T-helper 2 cell treated with Interferon-gamma antibody and Interleukin-4, amounts not matched to agents 5 μg/mL and 100 μg/mL, for 36 hours (primary cell): Measurements from ENCODE around the gene CST7.
"Not testable (repeated sequence)": the region's sequence is repeated elsewhere in the genome, so short reads cannot be mapped to it uniquely, and the experiment has no call there.

Experiments
- DNase-seq: peaks from one replicate; pipeline ENCODE4 v3.0.0; 2021; ENCODE audit warnings: low spot score
- H3K27ac Mint-ChIP-seq: one replicate; pipeline ENCODE4 v1.8.0; 2021; ENCODE audit warnings: mild to moderate bottlenecking, mixed read lengths
- H3K27me3 Mint-ChIP-seq: one replicate; pipeline ENCODE4 v1.8.0; 2021; ENCODE audit warnings: low read depth, mixed read lengths
- H3K36me3 Mint-ChIP-seq: one replicate; pipeline ENCODE4 v1.8.0; 2021; ENCODE audit warnings: low read depth, mixed read lengths
- H3K4me1 Mint-ChIP-seq: one replicate; pipeline ENCODE4 v1.8.0; 2021; ENCODE audit warnings: low read depth, mixed read lengths
- H3K4me3 Mint-ChIP-seq: one replicate; pipeline ENCODE4 v1.8.0; 2022; ENCODE audit warnings: mild to moderate bottlenecking, moderate library complexity, mixed read lengths
- H3K9me3 Mint-ChIP-seq: one replicate; pipeline ENCODE4 v1.8.0; 2021; ENCODE audit warnings: mixed read lengths

The CST7 gene

GRCh38 chr20:24996449-24997377 is 47.6 kb downstream of the CST7 start:
- peaks cover 9% of the 10 kb centered on the region for H3K4me1 Mint-ChIP-seq
- H3K9me3 Mint-ChIP-seq: no peaks in the 10 kb centered on the region
- H3K27me3 Mint-ChIP-seq: peaks cover 20% of the 10 kb centered on the region
- H3K4me3 Mint-ChIP-seq: no peak overlapping the region
- H3K36me3 Mint-ChIP-seq: no peaks in the 10 kb centered on the region
- no peak for DNase-seq
- no peak overlapping the region for H3K27ac Mint-ChIP-seq

- Mint-ChIP-seq H3K4me3 (no peak overlapping the region), H3K9me3 (no peaks in the 10 kb centered on the region), H3K27me3 (peaks cover 20% of the 10 kb centered on the region), H3K27ac (no peak overlapping the region), H3K4me1 (peaks cover 6% of the 10 kb centered on the region), H3K36me3 (no peaks in the 10 kb centered on the region)
- DNase-seq: no peak
Measured at GRCh38 chr20:24998121-24998520, 49.1 kb downstream of the CST7 start.

- no peak for DNase-seq
- no peaks in the 10 kb centered on the region for H3K9me3 Mint-ChIP-seq
- H3K27ac Mint-ChIP-seq: no peak overlapping the region
- H3K36me3 Mint-ChIP-seq: no peaks in the 10 kb centered on the region
- peaks cover 3% of the 10 kb centered on the region for H3K4me1 Mint-ChIP-seq
- H3K27me3 Mint-ChIP-seq: peaks cover 20% of the 10 kb centered on the region
- no peak overlapping the region for H3K4me3 Mint-ChIP-seq
Measured at GRCh38 chr20:24998631-24999445, 49.8 kb downstream of the CST7 start.

- peaks cover 20% of the 10 kb centered on the region for H3K27me3 Mint-ChIP-seq
- no peak for DNase-seq
- H3K36me3 Mint-ChIP-seq: peaks cover 2% of the 10 kb centered on the region
- H3K9me3 Mint-ChIP-seq: no peaks in the 10 kb centered on the region
- peaks cover 2% of the 10 kb centered on the region for H3K4me1 Mint-ChIP-seq
- no peak overlapping the region for H3K27ac Mint-ChIP-seq
- no peak overlapping the region for H3K4me3 Mint-ChIP-seq
Measured at GRCh38 chr20:24999568-24999967, 50.5 kb downstream of the CST7 start.

- Mint-ChIP-seq H3K4me3 (no peak overlapping the region), H3K27me3 (peaks cover 20% of the 10 kb centered on the region), H3K27ac (no peak overlapping the region), H3K4me1 (no peaks in the 10 kb centered on the region), H3K9me3 (no peaks in the 10 kb centered on the region), H3K36me3 (peaks cover 2% of the 10 kb centered on the region)
- no peak for DNase-seq
Measured at GRCh38 chr20:25000268-25000801, 51.3 kb downstream of the CST7 start.

- H3K27ac Mint-ChIP-seq, H3K4me1 Mint-ChIP-seq, DNase-seq, H3K36me3 Mint-ChIP-seq, H3K4me3 Mint-ChIP-seq, H3K9me3 Mint-ChIP-seq: not testable (repeated sequence)
- peaks cover 20% of the 10 kb centered on the region for H3K27me3 Mint-ChIP-seq
Measured at GRCh38 chr20:25001323-25001722, 52.3 kb downstream of the CST7 start.

- Mint-ChIP-seq H3K27ac (no peak overlapping the region), H3K36me3 (peaks cover 4% of the 10 kb centered on the region), H3K4me3 (no peak overlapping the region), H3K9me3 (no peaks in the 10 kb centered on the region), H3K27me3 (peaks cover 10% of the 10 kb centered on the region), H3K4me1 (no peaks in the 10 kb centered on the region)
- DNase-seq: no peak
Measured at GRCh38 chr20:25003002-25003401, 53.9 kb downstream of the CST7 start.

GRCh38 chr20:25005220-25005619 is 56.2 kb downstream of the CST7 start:
- peaks cover 4% of the 10 kb centered on the region for H3K36me3 Mint-ChIP-seq
- H3K27ac Mint-ChIP-seq: no peak overlapping the region
- no peaks in the 10 kb centered on the region for H3K4me1 Mint-ChIP-seq
- H3K27me3 Mint-ChIP-seq: no peaks in the 10 kb centered on the region
- no peaks in the 10 kb centered on the region for H3K9me3 Mint-ChIP-seq
- DNase-seq: no peak
- H3K4me3 Mint-ChIP-seq: no peak overlapping the region

- Mint-ChIP-seq H3K4me1 (no peaks in the 10 kb centered on the region), H3K36me3 (peaks cover 4% of the 10 kb centered on the region), H3K4me3 (no peak overlapping the region), H3K9me3 (no peaks in the 10 kb centered on the region), H3K27me3 (no peaks in the 10 kb centered on the region), H3K27ac (no peak overlapping the region)
- no peak for DNase-seq
Measured at GRCh38 chr20:25005661-25006060, 56.6 kb downstream of the CST7 start.

GRCh38 chr20:25006431-25007167 is 57.5 kb downstream of the CST7 start:
- Mint-ChIP-seq H3K4me1 (no peaks in the 10 kb centered on the region), H3K27me3 (no peaks in the 10 kb centered on the region), H3K9me3 (no peaks in the 10 kb centered on the region), H3K36me3 (peaks cover 4% of the 10 kb centered on the region), H3K4me3 (no peak overlapping the region), H3K27ac (no peak overlapping the region)
- DNase-seq: no peak

GRCh38 chr20:25007491-25008305 is 58.6 kb downstream of the CST7 start:
- Mint-ChIP-seq H3K27me3 (no peaks in the 10 kb centered on the region), H3K36me3 (peaks cover 4% of the 10 kb centered on the region), H3K9me3 (no peaks in the 10 kb centered on the region), H3K27ac (no peak overlapping the region), H3K4me3 (no peak overlapping the region), H3K4me1 (no peaks in the 10 kb centered on the region)
- no peak for DNase-seq

GRCh38 chr20:25008388-25009217 is 59.5 kb downstream of the CST7 start:
- DNase-seq: no peak
- Mint-ChIP-seq H3K36me3 (peaks cover 4% of the 10 kb centered on the region), H3K27me3 (no peaks in the 10 kb centered on the region)

More at GRCh38 chr20:25008388-25009217, 59.5 kb downstream of the CST7 start:
- Mint-ChIP-seq H3K9me3 (no peaks in the 10 kb centered on the region), H3K27ac (no peak overlapping the region), H3K4me3 (no peak overlapping the region), H3K4me1 (no peaks in the 10 kb centered on the region)
